Epithelial cell of esophagus (primary cell): ENCODE measurements around the gene TOR2A.

Source experiments
- DNase-seq: peaks from one replicate; pipeline ENCODE4 v3.0.0; 2010; ENCODE audit warnings: low read depth
- H3K4me3 ChIP-seq: 2 replicates; pipeline ENCODE4 v1.5.1; 2011; ENCODE audit warnings: mild to moderate bottlenecking, low read length, control low read depth
- TF ChIP-seq, protein P1 (sequence below): IDR thresholded peaks from 2 replicates; pipeline ENCODE4 v1.5.1; 2011; ENCODE audit warnings: low read depth, mild to moderate bottlenecking, low read length, control low read depth, inconsistent platforms; ENCODE audit not compliant: insufficient read depth; ENCODE audit errors: missing control alignments

TOR2A gene

DNA sequence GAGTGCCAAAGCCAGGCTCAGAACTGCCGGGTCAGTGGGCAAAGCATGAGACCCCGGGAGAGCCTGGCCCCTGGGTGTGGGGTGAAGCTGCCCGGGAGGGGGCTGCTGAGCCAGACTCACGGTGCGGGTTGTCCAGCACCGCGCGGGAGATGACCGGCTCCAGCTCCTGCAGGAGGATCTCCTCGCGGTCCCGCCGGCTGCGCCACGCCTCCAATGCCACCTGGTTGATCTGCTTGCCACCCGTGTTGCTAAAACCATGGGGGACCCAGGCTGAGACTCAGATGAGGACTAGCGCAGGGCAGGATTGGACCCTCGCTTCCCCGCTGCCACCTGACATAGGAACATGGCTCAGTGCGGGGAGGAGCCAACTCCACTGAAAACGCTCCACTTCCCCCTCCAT lies 2.6 kb downstream of the TOR2A start:
- no peak for DNase-seq
- H3K4me3 ChIP-seq, result no peak overlapping the region
- TF ChIP-seq, protein P1, sequence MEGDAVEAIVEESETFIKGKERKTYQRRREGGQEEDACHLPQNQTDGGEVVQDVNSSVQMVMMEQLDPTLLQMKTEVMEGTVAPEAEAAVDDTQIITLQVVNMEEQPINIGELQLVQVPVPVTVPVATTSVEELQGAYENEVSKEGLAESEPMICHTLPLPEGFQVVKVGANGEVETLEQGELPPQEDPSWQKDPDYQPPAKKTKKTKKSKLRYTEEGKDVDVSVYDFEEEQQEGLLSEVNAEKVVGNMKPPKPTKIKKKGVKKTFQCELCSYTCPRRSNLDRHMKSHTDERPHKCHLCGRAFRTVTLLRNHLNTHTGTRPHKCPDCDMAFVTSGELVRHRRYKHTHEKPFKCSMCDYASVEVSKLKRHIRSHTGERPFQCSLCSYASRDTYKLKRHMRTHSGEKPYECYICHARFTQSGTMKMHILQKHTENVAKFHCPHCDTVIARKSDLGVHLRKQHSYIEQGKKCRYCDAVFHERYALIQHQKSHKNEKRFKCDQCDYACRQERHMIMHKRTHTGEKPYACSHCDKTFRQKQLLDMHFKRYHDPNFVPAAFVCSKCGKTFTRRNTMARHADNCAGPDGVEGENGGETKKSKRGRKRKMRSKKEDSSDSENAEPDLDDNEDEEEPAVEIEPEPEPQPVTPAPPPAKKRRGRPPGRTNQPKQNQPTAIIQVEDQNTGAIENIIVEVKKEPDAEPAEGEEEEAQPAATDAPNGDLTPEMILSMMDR, result no peak

DNA sequence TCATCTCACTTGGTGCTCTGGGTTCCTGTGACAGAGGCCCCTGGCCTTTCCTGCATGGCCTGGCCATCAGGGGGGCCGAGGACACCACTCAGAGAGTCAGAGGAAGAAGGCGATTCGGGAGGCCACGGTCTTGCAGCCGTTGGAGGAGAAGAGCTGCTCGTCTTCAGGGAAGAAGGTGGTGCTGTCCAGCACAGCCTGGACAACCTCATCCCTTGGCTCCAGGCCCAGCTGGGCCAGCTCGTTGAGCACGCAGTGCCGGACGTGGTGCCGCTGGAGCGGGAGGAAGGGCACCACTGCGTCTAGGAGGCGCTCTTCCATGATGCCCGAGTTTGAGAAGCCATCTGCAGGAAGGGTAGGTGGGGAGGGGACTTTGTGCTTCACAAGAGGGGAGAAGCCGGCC lies 3.2 kb downstream of the TOR2A start:
- H3K4me3 ChIP-seq, result no peak overlapping the region
- no peak for DNase-seq
- TF ChIP-seq, protein P1, result no peak

DNA sequence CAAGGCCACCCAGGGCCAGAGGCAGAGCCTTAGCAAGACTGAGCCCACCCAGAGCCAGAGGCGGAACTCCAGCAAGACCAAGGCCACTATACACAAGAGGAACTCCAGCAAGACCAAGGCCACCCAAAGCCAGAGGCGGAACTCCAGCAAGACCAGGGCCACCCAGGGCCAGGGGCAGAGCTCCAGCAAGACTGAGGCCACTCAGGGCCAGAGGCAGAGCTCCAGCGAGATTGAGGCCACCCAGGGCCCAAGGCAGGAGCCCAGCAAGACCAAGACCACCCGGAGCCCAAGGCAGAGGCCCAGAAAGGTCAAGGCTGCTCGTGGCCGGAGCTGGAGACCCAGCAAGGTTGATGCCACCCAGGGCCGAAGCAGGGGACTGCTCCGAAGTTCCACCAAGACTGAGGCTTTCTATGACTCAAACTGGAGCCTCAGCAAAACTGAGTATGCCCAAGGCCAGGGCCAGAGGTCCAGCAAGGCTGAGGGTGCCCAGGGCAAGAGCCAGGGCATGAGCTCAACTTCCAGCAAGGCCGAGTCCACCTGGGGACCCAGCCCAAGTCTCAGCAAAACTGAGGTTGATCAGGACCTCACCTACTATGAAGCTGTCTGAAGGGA lies 4.2 kb downstream of the TOR2A start:
- TF ChIP-seq, protein P1, result no peak
- H3K4me3 ChIP-seq, result no peak overlapping the region
- no peak for DNase-seq

DNA sequence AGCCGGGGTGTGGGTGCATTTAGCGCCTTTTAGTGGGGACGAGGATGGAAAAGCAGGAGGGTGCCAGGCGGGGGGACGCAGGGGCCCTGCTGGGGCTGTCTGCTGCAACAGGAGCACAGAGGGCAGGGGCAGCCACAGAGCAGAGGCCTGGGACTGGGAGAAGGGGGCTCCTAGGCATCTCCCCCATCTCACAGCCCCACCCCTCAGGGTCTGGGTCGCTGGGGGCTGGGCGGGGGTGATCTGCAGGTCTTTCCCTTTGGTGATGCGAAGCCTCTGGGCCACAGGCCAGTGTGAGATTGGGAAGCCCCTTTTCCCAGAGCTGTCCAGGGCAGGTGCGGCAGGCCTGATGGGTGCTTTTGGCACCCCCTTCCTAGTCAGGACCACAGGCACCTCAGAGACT lies 4.8 kb downstream of the TOR2A start:
- H3K4me3 ChIP-seq, result no peak overlapping the region
- DNase-seq, result no peak
- TF ChIP-seq, protein P1, result no peak

DNA sequence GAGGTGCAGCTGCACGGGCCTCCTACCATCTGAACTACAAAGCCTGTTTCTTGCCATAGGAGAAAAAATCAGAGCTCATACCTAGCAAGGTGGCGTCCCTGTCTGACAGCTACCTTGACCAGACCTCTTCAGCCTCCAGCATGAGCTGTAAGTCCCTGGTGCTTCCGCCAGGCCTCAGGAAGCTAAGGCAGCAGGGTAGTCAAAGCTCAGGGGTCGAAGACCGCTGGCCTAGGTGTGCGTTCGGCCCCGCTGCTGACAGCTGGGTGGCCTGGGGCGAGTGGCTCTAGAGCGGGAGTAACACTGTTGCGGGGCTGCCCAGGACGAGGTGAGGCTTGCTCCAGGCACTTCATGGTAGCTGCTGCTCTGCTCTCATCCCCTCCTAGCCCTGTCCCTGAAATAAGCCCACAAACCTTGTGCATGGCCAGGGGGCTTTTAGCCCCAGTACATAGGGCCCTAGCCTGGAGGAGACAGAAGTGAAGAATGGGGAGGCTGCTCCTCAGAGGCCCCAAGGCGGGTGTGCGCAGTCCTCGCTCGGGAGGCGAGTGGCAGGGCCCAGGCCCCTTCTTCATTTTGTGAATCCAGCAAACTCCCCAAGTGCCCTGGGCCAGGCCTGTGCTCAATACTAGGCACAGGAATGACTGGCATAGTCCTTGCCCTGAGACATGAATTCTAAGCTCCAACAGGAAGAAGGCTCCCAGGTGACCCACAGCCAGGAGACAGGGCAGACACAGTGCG lies 5.4 kb downstream of the TOR2A start:
- H3K4me3 ChIP-seq, result no peak overlapping the region
- no peak for DNase-seq
- TF ChIP-seq, protein P1, result no peak

DNA sequence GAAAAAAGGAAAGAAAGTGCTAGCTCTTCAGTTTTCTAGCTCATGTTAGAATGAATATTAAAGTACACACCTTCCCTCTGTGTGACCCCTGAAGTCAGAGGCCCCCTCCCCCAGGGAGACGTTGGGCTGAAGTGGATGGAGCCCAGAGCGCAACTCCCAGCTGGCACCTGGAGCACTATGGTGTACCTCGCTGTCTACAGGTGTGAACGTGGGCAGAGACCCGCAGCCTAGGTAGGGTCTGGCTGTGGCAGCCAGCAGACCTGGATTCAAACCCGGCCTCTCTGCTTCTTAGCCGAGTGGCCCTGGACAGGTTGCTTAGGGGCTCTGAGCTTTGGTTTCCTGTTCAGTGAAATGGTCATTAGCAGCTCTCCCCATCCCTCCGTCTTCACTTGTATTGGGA lies 6.3 kb downstream of the TOR2A start:
- H3K4me3 ChIP-seq, result no peak overlapping the region
- TF ChIP-seq, protein P1, result no peak
- DNase-seq, result no peak

DNA sequence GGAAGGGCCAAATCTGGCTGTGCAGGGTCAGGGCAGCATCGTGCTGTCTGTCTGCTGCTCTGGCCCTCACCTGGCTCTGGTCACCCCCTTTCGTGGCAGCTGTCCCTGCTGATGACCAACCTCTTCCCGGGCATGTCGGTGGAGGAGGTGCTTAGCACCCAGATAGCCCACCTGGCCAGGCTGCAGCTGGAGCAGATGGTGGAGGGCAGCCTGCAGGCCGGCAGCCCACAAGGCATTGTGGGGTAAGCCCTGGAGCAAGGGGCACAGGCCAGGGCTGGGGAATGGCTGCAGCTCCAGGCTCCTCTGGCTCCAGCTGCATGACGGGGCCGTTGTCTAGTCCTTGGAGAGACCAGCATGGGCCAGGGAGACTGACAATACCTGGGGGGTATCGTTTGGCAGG lies 8.2 kb downstream of the TOR2A start:
- DNase-seq, result no peak
- TF ChIP-seq, protein P1, result no peak
- no peak overlapping the region for H3K4me3 ChIP-seq
